Right cardiac atrium (tissue), 5 donors: ENCODE measurements around the gene RNASEH2A. TPM values are rescaled to one million over a fixed set of nuclear protein-coding genes. Genes with fewer than 3 reads are reported as not detected.
"Not testable (repeated sequence)": the region's sequence is repeated elsewhere in the genome, so short reads cannot be mapped to it uniquely, and the experiment has no call there.

Experiments used
- ATAC-seq, 2 donors: fragments of 200-7000 bp; cut with Tn5 transposase; one replicate each; pipeline versions ENCODE4 v1.8.0 to v1.9.1; 2020; ENCODE audit warnings: moderate library complexity in 2 of 2, mild to moderate bottlenecking in 1 of 2
- DNase-seq, 3 donors: peaks; one replicate each; pipeline ENCODE4 v3.0.0-alpha.2; 2020
- H3K27ac ChIP-seq: one replicate; pipeline ENCODE4 v1.5.1; 2013; ENCODE audit warnings: mild to moderate bottlenecking, low read length, control low read depth, moderate library complexity
- H3K27me3 ChIP-seq: one replicate; pipeline ENCODE4 v1.6.1; 2013; ENCODE audit not compliant: control insufficient read depth, insufficient read depth
- H3K4me1 ChIP-seq: one replicate; pipeline ENCODE4 v1.6.1; 2013; ENCODE audit warnings: low read length; ENCODE audit not compliant: control insufficient read depth, insufficient read depth
- H3K4me3 ChIP-seq: one replicate; pipeline ENCODE4 v1.5.1; 2013; ENCODE audit warnings: low read length, control low read depth
- H3K9me3 ChIP-seq: one replicate; pipeline ENCODE4 v1.6.1; 2013; ENCODE audit warnings: low read length; ENCODE audit not compliant: control insufficient read depth
- WGBS: extraction: QIAGEN DNeasy Blood & Tissue Kit; methylation state at CpG from one replicate; pipeline ENCODE4 v1.1.7; 2013; 5-methylcytosine and 5-hydroxymethylcytosine counted together
- intact Hi-C, 4 donors: fragments of 100-400 bp; cut with DNase I; formaldehyde crosslinking; loops; one replicate each; pipeline versions ENCODE4 v1.11.0 to v1.14.0; 2022 to 2023
- polyA plus RNA-seq: library from polyadenylated mRNA; stranded (reverse); fragments of 200-250 nt; gene quantifications from one replicate; pipeline ENCODE4 v1.2.3, GENCODE V29; 2013
- total RNA-seq, 4 donors: library from RNA; stranded (reverse); fragmentation: NEBNext Ultra II Directional; extraction: Animal tissue kit (Norgen Biotek cat#: 25700); gene quantifications; one replicate each; pipeline ENCODE4 v1.2.1, GENCODE V29; 2021
- donor health status: healthy with polysubstance abuse.
- donor health status: DM: no; HTN: yes; CAD: no.
- donor health status: DM: no; HTN: no; CAD: no.
- donor health status: DM: no; HTN: yes; CAD: no; lungs with severe emphysema.
- donor health status: DM: yes; HTN: yes; CAD: no.

Gene RNASEH2A
- total and polyA plus RNA-seq, 5 donors: 2.6 to 4.6 (median 3.5) TPM

GRCh38 chr19:12794971-12795381 is 11.4 kb upstream of the RNASEH2A start:
- H3K27me3 ChIP-seq: no peaks in the 10 kb centered on the region
- H3K9me3 ChIP-seq: no peaks in the 10 kb centered on the region
- ATAC-seq: no peak
- H3K4me3 ChIP-seq: no peak overlapping the region
- DNase-seq: peak in 2 of 3 donors; percentile 28 to 45
- WGBS: 92% methylated on average over 9 of the region's 9 CpGs
- no peak overlapping the region for H3K27ac ChIP-seq
- no peaks in the 10 kb centered on the region for H3K4me1 ChIP-seq
- intact Hi-C loops: loop anchor here in 1 of 4 donors (2.0 kb wide), 1 partner anchor 16 kb away; no protein-coding TSS in a partner anchor

DNA sequence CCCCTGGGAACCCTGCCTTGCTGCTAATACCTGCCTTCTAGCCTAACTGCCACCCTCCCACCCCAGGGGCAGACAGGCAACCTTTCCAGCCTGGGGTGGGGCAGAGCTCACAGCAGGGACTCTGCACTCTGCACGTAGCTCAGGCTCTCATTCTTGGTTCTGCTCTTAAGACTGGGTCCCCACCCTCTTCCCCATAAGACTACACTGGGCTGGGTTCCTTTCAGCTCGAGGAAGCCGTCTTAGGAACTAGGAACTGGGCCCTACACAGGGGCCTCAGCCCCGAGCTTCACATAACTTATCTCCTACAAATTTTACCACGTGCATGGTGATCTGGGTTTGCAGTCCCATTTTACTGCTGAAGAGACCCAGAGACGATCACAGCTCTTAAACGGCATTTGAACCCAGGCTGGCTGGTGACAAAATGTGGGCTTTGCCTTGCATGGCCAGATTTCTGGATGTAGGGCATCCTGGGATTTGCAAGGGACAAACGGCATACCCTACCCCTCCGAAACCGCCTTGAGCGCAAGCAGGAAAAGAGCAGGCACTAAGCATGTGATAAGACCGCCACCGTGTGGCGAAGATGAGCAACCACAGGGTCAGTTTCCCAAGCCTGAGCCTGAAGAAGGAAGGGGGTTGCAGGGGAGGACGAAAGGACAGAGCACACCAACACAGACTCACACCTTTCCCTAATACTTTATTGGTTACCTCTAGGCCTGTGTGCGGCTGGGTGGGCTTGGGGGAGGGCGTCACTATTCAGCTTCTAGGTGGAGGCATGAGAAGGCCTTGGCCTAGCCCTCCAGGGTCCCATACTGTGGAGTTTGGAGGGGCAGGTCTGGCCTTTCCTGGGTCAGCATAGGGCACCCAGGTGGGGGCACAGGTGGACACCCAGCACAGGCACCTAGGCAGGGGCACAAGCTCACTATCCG is 10.0 kb upstream of the RNASEH2A start:
- Histone ChIP-seq H3K4me1 (peaks cover 5% of the 10 kb centered on the region), H3K27me3 (no peaks in the 10 kb centered on the region), H3K27ac (peak overlapping the region; percentile 13), H3K4me3 (no peak overlapping the region), H3K9me3 (no peaks in the 10 kb centered on the region)
- ATAC-seq (peak; percentile 10), DNase-seq (peak; percentile 79 to 85 (median 82))
- intact Hi-C loops: loop anchor here in 1 of 4 donors (2.0 kb wide), 1 partner anchor 20 kb away; no protein-coding TSS in a partner anchor
- 10% methylated on average over 18 of the region's 18 CpGs for WGBS

GRCh38 chr19:12797141-12797587 is 9.2 kb upstream of the RNASEH2A start:
- intact Hi-C loops: loop anchor here in 1 of 4 donors (2.0 kb wide), 1 partner anchor 20 kb away; no protein-coding TSS in a partner anchor

DNA sequence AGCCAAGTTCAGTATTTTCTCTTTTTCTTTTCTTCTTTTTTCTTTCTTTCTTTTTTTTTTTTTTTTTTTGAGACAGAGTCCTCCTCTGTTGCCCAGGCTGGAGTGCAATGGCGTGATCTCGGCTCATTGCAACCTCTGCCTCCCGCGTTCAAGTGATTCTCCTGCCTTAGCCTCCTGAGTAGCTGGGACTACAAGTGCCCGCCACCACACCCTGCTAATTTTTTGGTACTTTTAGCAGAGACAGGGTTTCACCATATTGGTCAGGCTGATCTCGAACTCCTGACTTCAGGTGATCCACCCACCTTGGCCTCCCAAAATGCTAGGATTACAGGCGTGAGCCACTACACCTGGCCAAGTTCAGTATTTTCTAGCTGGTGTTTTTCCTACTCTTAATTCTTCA is 8.8 kb upstream of the RNASEH2A start:
- H3K4me1 ChIP-seq, ATAC-seq: not testable (repeated sequence)
- 95% methylated on average over 7 of the region's 7 CpGs for WGBS

More at GRCh38 chr19:12797141-12797587, 9.2 kb upstream of the RNASEH2A start:
- peaks cover 5% of the 10 kb centered on the region for H3K4me1 ChIP-seq
- ATAC-seq (no peak), DNase-seq (peak in 1 of 3 donors; percentile 7)
- no peaks in the 10 kb centered on the region for H3K27me3 ChIP-seq
- WGBS: 94% methylated on average over 6 of the region's 6 CpGs
- no peaks in the 10 kb centered on the region for H3K9me3 ChIP-seq
- H3K27ac ChIP-seq: no peak overlapping the region
- no peak overlapping the region for H3K4me3 ChIP-seq

DNA sequence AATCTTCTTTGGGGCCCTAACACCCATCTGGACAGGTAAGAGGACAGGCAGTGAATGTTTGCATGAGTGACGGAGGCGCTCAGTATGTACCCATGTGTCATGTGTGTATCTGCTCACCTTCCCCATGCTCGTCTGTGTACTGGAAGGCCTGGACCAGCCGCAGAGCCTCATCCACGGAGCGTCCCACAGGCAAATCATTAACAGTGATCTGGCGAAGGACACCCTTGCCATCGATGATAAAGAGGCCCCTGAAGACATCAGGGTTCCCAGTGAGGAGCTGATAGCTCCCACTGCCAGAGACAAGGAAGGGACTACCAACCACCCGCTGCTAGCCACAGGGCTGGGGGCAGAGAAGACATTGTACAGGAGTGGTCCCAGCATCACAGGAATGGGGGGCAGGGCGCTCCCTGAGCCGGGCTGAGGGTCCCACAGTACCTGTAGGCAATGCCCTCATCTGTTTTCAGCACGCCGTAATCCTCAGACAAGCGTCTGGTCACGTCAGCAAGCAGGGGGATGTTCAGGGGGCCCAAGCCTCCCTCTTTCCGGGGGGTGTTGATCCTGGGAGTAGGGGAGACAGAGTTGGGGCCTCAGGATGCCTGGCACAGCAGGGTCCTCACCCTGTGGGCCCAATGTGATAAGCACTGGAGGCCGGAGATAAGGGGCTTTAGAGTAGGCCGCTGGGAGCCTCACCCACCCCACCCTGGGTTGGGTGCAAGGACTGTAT is 6.5 kb upstream of the RNASEH2A start:
- H3K27me3 ChIP-seq: no peaks in the 10 kb centered on the region
- H3K27ac ChIP-seq: no peak overlapping the region
- peaks cover 5% of the 10 kb centered on the region for H3K4me1 ChIP-seq
- no peaks in the 10 kb centered on the region for H3K9me3 ChIP-seq
- H3K4me3 ChIP-seq: no peak overlapping the region
- WGBS: 86% methylated on average over 18 of the region's 18 CpGs
- DNase-seq (peak in 1 of 3 donors; percentile 40), ATAC-seq (no peak)
- intact Hi-C loops: loop anchor here in 3 of 4 donors (5.0 kb wide), 1 partner anchor 33 kb away; no protein-coding TSS in a partner anchor

More for the DNA sequence above, 8.8 kb upstream of the RNASEH2A start:
- H3K27ac ChIP-seq, H3K4me3 ChIP-seq, DNase-seq, H3K27me3 ChIP-seq, H3K9me3 ChIP-seq: not testable (repeated sequence)
- intact Hi-C loops: loop anchor here in 1 of 4 donors (2.0 kb wide), 1 partner anchor 21 kb away; no protein-coding TSS in a partner anchor

DNA sequence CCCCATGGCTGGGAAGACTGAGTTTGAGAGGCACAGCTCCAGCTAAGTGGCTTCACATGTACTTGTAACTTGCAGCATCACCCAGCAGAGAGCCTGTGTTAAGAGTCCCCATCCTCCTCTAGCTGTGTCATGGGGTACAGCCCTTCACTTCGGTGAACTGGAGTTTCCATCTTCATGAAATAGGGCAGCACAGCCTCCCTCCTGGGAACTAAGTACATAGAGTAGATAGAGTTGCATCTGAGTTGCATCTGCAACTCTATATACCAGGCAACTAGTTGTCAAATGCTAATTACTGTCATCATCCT is 6.0 kb upstream of the RNASEH2A start:
- Histone ChIP-seq H3K9me3 (no peaks in the 10 kb centered on the region), H3K27me3 (no peaks in the 10 kb centered on the region), H3K4me3 (no peak overlapping the region), H3K4me1 (peaks cover 5% of the 10 kb centered on the region), H3K27ac (no peak overlapping the region)
- 79% methylated on average over 1 of the region's 1 CpG for WGBS
- ATAC-seq: no peak
- intact Hi-C loops: loop anchor here in 3 of 4 donors (5.0 kb wide), 1 partner anchor 33 kb away; no protein-coding TSS in a partner anchor
- no peak for DNase-seq

DNA sequence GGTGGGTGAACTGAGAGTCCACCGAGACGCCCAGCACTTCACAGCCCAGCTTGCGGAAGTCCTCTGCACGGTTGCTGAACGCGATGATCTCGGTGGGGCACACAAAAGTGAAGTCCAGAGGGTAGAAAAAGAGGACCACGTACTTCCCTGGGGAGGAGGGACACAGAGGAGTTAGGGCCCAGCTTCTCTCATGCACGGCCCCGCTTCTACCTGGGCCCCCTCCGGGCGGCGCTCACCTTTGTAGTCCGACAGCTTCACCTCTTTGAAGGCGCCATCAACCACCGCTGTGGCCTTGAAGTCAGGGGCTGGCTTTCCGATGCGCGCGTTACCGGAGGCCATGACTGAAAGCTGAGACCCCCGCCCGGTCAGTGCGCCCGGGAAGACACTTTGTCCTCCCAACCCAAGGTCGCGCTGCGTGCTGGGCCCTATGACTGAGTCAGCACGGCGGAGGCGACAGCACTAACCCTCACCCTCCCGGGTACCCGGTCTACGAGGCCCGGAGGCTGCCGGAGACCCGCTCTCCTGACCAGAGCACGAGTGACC is 5.4 kb upstream of the RNASEH2A start:
- peak in 2 of 3 donors; percentile 64 to 74 for DNase-seq
- peak overlapping the region; percentile 67 for H3K27ac ChIP-seq
- no peaks in the 10 kb centered on the region for H3K27me3 ChIP-seq
- H3K4me1 ChIP-seq: peaks cover 5% of the 10 kb centered on the region
- intact Hi-C loops: loop anchor here in 3 of 4 donors (5.0 kb wide), 1 partner anchor 34 kb away; no protein-coding TSS in a partner anchor
- WGBS: 9% methylated on average over 38 of the region's 38 CpGs
- no peaks in the 10 kb centered on the region for H3K9me3 ChIP-seq
- ATAC-seq: peak; percentile 37 to 41
- H3K4me3 ChIP-seq: peak overlapping the region; percentile 69

DNA sequence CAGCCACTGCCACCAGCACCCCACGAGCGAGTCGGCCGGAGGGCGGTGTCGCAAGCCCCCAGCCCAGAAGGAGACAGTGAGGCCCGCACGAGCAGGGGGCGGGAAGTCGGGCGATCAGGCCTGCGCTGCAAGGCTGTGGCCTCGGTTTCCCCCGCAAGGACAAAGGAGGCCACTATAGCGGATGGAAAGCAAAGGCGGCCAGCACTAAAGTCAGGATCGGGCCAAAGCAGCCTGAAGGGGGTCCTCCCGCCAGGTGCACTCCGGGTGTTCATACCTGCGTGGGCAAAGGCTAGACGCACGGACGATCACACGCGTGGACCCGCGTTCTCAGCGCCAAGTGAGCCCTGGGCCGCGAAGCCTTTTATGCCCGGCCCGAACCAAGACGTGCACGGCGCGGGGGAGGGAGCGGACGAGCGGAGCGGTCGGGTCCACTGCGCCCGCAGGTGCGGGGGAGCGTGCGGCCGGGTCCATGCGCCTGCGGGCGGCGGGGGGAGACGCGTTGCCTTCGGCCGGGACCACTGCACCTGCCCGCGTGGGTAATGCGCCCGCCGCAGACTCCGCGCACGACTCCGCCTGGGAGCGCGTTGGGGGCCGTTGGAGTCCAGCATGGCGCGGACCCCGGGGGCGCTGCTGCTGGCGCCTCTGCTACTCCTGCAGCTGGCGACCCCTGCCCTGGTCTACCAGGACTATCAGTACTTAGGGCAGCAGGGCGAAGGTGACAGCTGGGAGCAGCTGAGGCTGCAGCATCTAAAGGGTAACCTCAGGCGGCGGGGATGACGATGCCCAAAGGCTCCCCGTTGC is 4.7 kb upstream of the RNASEH2A start, which contains the start of the genes PRDX2 and THSD8:
Gene PRDX2 (minus strand): TSS at position 335 of the 801 bp plus-strand sequence. CDS start 539 bp downstream, outside the sequence.
Gene THSD8 (plus strand): TSS at position 604 of the 801 bp plus-strand sequence. CDS start 3 bp downstream, at position 607.
- intact Hi-C loops: loop anchor here in 3 of 4 donors (5.0 kb wide), 1 partner anchor 34 kb away; no protein-coding TSS in a partner anchor
- Histone ChIP-seq H3K27me3 (no peaks in the 10 kb centered on the region), H3K4me1 (peaks cover 5% of the 10 kb centered on the region), H3K9me3 (no peaks in the 10 kb centered on the region), H3K27ac (peak within 1 kb of the TSS; percentile 67), H3K4me3 (peak within 1 kb of the TSS; percentile 69)
- under 1% methylated on average over 78 of the region's 78 CpGs for WGBS
- ATAC-seq (peak; percentile 85 to 89), DNase-seq (peak; percentile 81 to 93 (median 93))

DNA sequence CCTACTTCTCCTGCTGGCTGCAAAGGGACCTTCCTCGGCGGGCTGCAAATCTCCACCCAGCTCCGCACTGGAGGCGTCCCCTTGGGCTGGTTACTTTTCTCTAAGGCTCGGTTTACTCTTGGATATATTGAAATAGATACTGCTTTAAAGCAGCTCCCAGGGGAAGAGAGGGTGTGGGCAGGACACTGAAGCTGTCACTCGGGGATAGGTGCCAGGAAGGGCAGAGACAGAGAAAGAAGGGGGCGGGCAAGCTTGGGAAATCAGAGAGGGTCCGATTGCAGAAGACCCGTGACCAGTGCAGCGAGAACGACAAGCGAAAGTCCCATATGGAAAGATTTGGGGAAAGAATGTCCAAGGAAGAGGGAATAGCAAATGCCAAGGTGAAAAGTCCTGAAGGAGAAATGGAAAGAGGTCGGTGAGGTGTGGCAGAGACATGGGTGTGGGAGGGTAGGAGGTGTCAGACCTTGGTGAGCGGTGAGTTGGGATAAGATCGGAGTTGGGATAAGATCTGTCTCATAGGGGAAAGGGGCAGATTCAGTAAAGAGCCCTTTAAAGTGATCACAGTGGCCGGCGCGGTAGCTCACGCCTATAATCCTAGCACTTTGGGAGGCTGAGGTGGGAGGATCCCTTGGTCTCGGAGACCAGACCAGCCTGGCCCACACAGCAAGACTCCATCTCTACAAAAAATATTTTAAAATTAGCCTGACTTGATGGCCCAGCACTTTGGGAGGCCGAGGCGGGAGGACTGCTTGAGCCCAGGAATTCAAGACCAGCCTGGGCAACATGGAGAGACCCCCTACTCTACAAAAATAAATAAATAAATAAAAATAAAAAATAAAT is 3.9 kb upstream of the RNASEH2A start:
- ATAC-seq (peak in 1 of 2 donors; percentile 2), DNase-seq (peak in 1 of 3 donors; percentile 65)
- 40% methylated on average over 22 of the region's 22 CpGs for WGBS
- Histone ChIP-seq H3K9me3 (no peaks in the 10 kb centered on the region), H3K27me3 (no peaks in the 10 kb centered on the region), H3K4me1 (peaks cover 9% of the 10 kb centered on the region), H3K4me3 (peak overlapping the region; percentile 69), H3K27ac (peak overlapping the region; percentile 0)
- intact Hi-C loops: loop anchor here in 3 of 4 donors (5.0 kb wide), 1 partner anchor 35 kb away; no protein-coding TSS in a partner anchor
